Calu3 (cell line): Measurements from ENCODE around the gene MAP10. TPM values are rescaled to one million over a fixed set of nuclear protein-coding genes. Genes with fewer than 3 reads are reported as not detected.

Source experiments
- BruUV-seq: library from RNA; stranded (reverse); fragments of 400-500 nt; replicated peaks from 2 replicates; lab custom pipeline; 2021; lab: Mats Ljungman, UMichigan
- CTCF ChIA-PET: fragments of 300-600 bp; sonication (Branson Sonifier 250); formaldehyde crosslinking; loops from one replicate; lab custom pipeline; 2022; ENCODE audit warnings: antibody characterized with exemption; lab: Charles Lee
- DNase-seq: peaks from one replicate; pipeline ENCODE4 v3.0.0; 2022
- H3K27ac Mint-ChIP-seq: one replicate; pipeline ENCODE4 v1.8.0; 2022; ENCODE audit warnings: mixed read lengths; ENCODE audit not compliant: unreplicated experiment
- H3K27me3 Mint-ChIP-seq: one replicate; pipeline ENCODE4 v1.8.0; 2022; ENCODE audit warnings: mixed read lengths; ENCODE audit not compliant: unreplicated experiment
- H3K36me3 Mint-ChIP-seq: one replicate; pipeline ENCODE4 v1.8.0; 2022; ENCODE audit warnings: mild to moderate bottlenecking, moderate library complexity, mixed read lengths; ENCODE audit not compliant: insufficient read depth, unreplicated experiment
- H3K4me1 Mint-ChIP-seq: one replicate; pipeline ENCODE4 v1.8.0; 2022; ENCODE audit warnings: mild to moderate bottlenecking, low read depth, mixed read lengths; ENCODE audit not compliant: unreplicated experiment
- H3K4me3 Mint-ChIP-seq: one replicate; pipeline ENCODE4 v1.8.0; 2022; ENCODE audit warnings: mild to moderate bottlenecking, low read depth, moderate library complexity, mixed read lengths; ENCODE audit not compliant: unreplicated experiment
- H3K9me3 Mint-ChIP-seq: one replicate; pipeline ENCODE4 v1.8.0; 2022; ENCODE audit warnings: low read depth, mixed read lengths; ENCODE audit not compliant: unreplicated experiment
- intact Hi-C: fragments of 100-400 bp; cut with micrococcal nuclease; formaldehyde crosslinking; loops from one replicate; pipeline ENCODE4 v1.10.0; 2022; ENCODE audit not compliant: unreplicated experiment
- total RNA-seq: library from RNA; stranded (reverse); gene quantifications from 2 replicates; pipeline ENCODE4 v1.2.3, GENCODE V29; 2022
- TF ChIP-seq, protein P1 (sequence below): fragments of 200-600 bp; IDR thresholded peaks from one replicate; pipeline ENCODE4 v1.8.0; 2022; ENCODE audit warnings: antibody characterized with exemption; ENCODE audit not compliant: unreplicated experiment

MAP10 gene
- total RNA-seq, 1 experiment from 2014 or later: 1.5 TPM

DNA sequence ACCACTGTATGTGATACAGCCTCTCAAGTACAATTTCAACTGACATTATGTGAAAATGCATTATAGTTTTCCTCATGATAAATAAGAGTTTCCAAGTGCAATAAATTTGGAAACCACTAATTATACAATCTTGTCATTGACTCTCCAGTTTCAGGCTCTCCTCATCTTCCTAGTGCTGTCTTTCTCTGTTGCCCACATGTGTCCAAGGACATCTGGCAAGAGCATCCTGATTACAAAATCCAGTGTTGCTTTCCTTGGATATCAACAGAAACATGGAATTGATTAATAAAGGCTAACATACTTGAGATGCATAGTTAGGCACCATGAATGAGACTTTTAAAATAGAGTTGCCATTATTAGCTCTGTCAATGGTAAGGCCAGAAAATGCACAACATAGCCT, 15.6 kb upstream of the MAP10 start:
- CTCF ChIA-PET: no interaction called here
- Mint-ChIP-seq H3K27ac (no peak overlapping the region), H3K9me3 (no peaks in the 10 kb centered on the region), H3K4me1 (peaks cover 9% of the 10 kb centered on the region), H3K36me3 (no peaks in the 10 kb centered on the region), H3K4me3 (no peak overlapping the region), H3K27me3 (peaks cover 15% of the 10 kb centered on the region)
- BruUV-seq: no TSS peak
- intact Hi-C loops: loop anchor here (5.0 kb wide), 1 partner anchor 152 kb away; no protein-coding TSS in a partner anchor
- DNase-seq: no peak
- TF ChIP-seq, protein P1, sequence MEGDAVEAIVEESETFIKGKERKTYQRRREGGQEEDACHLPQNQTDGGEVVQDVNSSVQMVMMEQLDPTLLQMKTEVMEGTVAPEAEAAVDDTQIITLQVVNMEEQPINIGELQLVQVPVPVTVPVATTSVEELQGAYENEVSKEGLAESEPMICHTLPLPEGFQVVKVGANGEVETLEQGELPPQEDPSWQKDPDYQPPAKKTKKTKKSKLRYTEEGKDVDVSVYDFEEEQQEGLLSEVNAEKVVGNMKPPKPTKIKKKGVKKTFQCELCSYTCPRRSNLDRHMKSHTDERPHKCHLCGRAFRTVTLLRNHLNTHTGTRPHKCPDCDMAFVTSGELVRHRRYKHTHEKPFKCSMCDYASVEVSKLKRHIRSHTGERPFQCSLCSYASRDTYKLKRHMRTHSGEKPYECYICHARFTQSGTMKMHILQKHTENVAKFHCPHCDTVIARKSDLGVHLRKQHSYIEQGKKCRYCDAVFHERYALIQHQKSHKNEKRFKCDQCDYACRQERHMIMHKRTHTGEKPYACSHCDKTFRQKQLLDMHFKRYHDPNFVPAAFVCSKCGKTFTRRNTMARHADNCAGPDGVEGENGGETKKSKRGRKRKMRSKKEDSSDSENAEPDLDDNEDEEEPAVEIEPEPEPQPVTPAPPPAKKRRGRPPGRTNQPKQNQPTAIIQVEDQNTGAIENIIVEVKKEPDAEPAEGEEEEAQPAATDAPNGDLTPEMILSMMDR: no peak

DNA sequence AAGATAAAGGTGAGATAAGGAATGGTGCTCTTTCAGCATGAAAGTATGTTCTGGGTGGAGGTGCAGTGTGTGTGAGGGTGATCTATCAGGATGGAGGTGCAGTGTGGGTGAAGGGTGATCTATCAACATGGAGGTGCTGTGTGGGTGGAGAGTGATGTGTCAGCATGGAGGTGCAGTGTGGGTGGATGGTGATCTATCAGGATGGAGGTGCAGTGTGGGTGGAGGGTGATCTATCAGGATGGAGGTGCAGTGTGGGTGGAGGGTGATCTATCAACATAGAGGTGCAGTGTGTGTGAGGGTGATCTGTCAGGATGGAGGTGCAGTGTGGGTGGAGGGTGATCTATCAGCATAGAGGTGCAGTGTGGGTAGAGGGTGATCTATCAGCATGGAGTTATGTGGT, 12.3 kb upstream of the MAP10 start:
- TF ChIP-seq, protein P1: no peak
- CTCF ChIA-PET: no interaction called here
- BruUV-seq: no TSS peak
- Mint-ChIP-seq H3K27me3 (peaks cover 12% of the 10 kb centered on the region), H3K36me3 (no peaks in the 10 kb centered on the region), H3K27ac (no peak overlapping the region), H3K4me3 (no peak overlapping the region), H3K9me3 (no peaks in the 10 kb centered on the region), H3K4me1 (peaks cover 9% of the 10 kb centered on the region)
- intact Hi-C loops: loop anchor here (5.0 kb wide), 1 partner anchor 156 kb away; no protein-coding TSS in a partner anchor
- DNase-seq: no peak

DNA sequence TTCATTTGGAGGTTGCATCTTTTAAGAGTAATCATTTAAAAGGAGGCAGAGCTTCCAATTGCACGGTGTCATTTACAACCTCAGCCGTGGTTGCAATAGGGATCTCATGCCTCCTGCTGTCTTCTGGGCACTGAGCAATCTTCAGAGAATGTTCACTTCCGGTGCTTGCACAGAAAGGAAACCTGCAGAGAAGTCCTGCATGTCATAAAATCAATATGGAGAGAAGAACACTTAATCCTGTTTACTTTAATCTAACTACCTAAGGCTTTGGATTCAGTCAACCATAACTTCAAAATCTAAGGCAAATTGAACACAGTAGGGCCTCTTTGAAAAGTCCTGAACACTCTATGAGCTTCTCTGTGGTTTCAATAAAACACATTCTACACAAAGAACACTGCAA, 11.3 kb upstream of the MAP10 start:
- CTCF ChIA-PET: no interaction called here
- Mint-ChIP-seq H3K27me3 (peaks cover 2% of the 10 kb centered on the region), H3K9me3 (no peaks in the 10 kb centered on the region), H3K4me1 (peaks cover 9% of the 10 kb centered on the region), H3K27ac (no peak overlapping the region), H3K36me3 (no peaks in the 10 kb centered on the region), H3K4me3 (no peak overlapping the region)
- no TSS peak for BruUV-seq
- DNase-seq: peak; percentile 10
- intact Hi-C loops: loop anchor here (5.0 kb wide), 1 partner anchor 157 kb away; no protein-coding TSS in a partner anchor
- TF ChIP-seq, protein P1: no peak

DNA sequence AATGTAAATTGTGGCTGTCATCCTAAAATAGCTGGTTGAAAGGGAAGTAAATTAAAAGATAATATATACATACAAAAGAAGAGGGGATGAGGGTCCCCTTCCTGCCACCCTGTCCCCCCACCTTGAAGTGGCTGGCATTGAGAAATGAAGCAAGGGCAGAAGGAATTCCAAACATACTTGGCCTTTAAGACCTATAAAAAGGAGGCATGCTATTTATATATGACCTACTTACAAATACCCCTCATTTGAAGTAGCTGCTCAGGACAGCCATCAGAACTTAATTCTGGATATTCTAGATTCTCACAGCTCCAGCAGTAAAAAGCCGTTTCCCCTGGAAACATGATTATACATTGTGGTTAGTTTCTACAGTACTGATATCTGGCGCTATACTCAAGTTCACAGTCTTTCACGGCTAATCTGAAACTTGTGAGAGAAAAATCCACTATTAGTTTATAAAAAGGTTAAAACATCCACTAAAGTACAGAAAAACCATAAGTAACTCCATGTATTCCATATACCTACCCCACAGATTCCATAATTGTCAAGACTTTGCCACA, 9.6 kb upstream of the MAP10 start:
- H3K27ac Mint-ChIP-seq: no peak overlapping the region
- no peak for DNase-seq
- H3K4me3 Mint-ChIP-seq: no peak overlapping the region
- H3K4me1 Mint-ChIP-seq: peaks cover 9% of the 10 kb centered on the region
- intact Hi-C loops: no loop called here
- CTCF ChIA-PET: no interaction called here
- no TSS peak for BruUV-seq
- TF ChIP-seq, protein P1: no peak
- H3K36me3 Mint-ChIP-seq: no peaks in the 10 kb centered on the region
- no peaks in the 10 kb centered on the region for H3K27me3 Mint-ChIP-seq
- no peaks in the 10 kb centered on the region for H3K9me3 Mint-ChIP-seq
